Endodermal cell (in vitro differentiated cells): ENCODE measurements around the gene RNASE2. TPM values are rescaled to one million over a fixed set of nuclear protein-coding genes. Genes with fewer than 3 reads are reported as not detected.
A peak's percentile ranks its signal among the peaks of the same experiment; 100 is the strongest.
"Not testable (repeated sequence)": the region's sequence is repeated elsewhere in the genome, so short reads cannot be mapped to it uniquely, and the experiment has no call there.

Experiments
- DNase-seq: peaks from one replicate; pipeline ENCODE4 v3.0.0-alpha.2; 2017
- H3K27ac ChIP-seq: 2 replicates; pipeline ENCODE4 v1.5.1; 2013; ENCODE audit warnings: mild to moderate bottlenecking, low read depth, low read length, moderate library complexity
- H3K27me3 ChIP-seq: 2 replicates; pipeline ENCODE4 v1.6.1; 2013; ENCODE audit warnings: mild to moderate bottlenecking, low read length, moderate library complexity; ENCODE audit not compliant: insufficient read depth, control insufficient read depth, poor library complexity, severe bottlenecking
- H3K36me3 ChIP-seq: 2 replicates; pipeline ENCODE4 v1.7.0; 2013; ENCODE audit warnings: mild to moderate bottlenecking, low read length, moderate library complexity; ENCODE audit not compliant: control insufficient read depth, insufficient read depth
- H3K4me1 ChIP-seq: one replicate; pipeline ENCODE4 v1.7.0; 2013; ENCODE audit warnings: low read length; ENCODE audit not compliant: control insufficient read depth, insufficient read depth
- H3K4me3 ChIP-seq: 2 replicates; pipeline ENCODE4 v1.5.1; 2013; ENCODE audit warnings: mild to moderate bottlenecking, low read length, moderate library complexity
- H3K9ac ChIP-seq: 2 replicates; pipeline ENCODE4 v1.6.1; 2013; ENCODE audit warnings: mild to moderate bottlenecking, low read length, moderate library complexity; ENCODE audit not compliant: poor library complexity, severe bottlenecking; ENCODE audit errors: extremely low read depth
- H3K9me3 ChIP-seq: 2 replicates; pipeline ENCODE4 v1.6.1; 2013; ENCODE audit warnings: mild to moderate bottlenecking, low read length, moderate library complexity; ENCODE audit not compliant: control insufficient read depth
- H3K27ac Mint-ChIP-seq: 2 replicates; pipeline ENCODE4 v1.8.0; 2020; ENCODE audit warnings: mixed read lengths
- H3K27me3 Mint-ChIP-seq: 2 replicates; pipeline ENCODE4 v1.8.0; 2021; ENCODE audit warnings: mild to moderate bottlenecking, mixed read lengths; ENCODE audit not compliant: insufficient read depth
- H3K36me3 Mint-ChIP-seq: 2 replicates; pipeline ENCODE4 v1.8.0; 2020; ENCODE audit warnings: low read depth, mixed read lengths
- H3K4me1 Mint-ChIP-seq: 2 replicates; pipeline ENCODE4 v1.8.0; 2020; ENCODE audit warnings: mixed read lengths
- H3K4me3 Mint-ChIP-seq: 2 replicates; pipeline ENCODE4 v1.8.0; 2020; ENCODE audit warnings: mild to moderate bottlenecking, moderate library complexity, mixed read lengths
- H3K9me3 Mint-ChIP-seq: 2 replicates; pipeline ENCODE4 v1.8.0; 2020; ENCODE audit warnings: mild to moderate bottlenecking, mixed read lengths
- WGBS, 2 experiments: methylation state at CpG; one replicate each; pipeline versions ENCODE4 v1.1.5 to v1.1.7; 2013; ENCODE audit warnings: missing lambda C conversion rate in 2 of 2, mixed read lengths in 1 of 2; ENCODE audit not compliant: insufficient coverage in 1 of 2, insufficient read length in 1 of 2; 5-methylcytosine and 5-hydroxymethylcytosine counted together
- total RNA-seq, 2 donors: library from RNA; stranded (reverse); fragmentation: NEBNext Ultra II Directional in 1 of 2; extraction: Animal tissue kit (Norgen Biotek cat#: 25700) in 1 of 2; gene quantifications; 2 replicates in 1 of 2; 3 replicates in 1 of 2; pipeline ENCODE4 v1.2.1, GENCODE V29; 2021
- TF ChIP-seq, protein P1 (sequence below): fragments of 200-600 bp; sonication (generic); conservative IDR thresholded peaks from 2 replicates; pipeline ENCODE4 v1.5.0; 2021; ENCODE audit warnings: antibody characterized with exemption, mild to moderate bottlenecking

The RNASE2 gene
- total RNA-seq, 2 donors from 2014 or later: not detected

DNA sequence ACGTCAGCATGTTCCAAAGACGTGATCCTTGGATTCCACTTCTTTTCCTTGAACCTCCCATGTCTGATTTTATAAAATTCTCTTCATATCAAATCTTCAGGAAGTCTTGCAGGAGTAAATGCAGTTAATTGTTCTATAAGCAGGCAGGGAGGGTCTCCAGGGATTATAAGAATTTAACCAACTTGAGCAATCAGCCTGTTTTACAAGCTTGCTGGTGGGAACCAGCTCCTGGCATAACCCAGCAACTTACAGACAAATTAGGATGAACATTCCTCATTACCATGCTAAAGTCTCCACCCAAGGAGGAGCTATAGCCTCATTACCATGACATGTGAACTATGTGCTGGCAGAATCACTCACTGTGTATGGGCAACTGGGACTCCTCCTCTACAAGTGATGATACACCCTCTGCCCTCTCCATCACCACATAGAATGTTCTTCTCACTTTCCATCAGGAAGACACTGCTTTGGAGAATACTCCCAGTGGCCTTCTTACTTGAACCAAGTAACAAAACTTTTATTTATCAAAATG, 31.5 kb upstream of the RNASE2 start:
- H3K36me3 ChIP-seq, H3K9me3 ChIP-seq, DNase-seq, H3K27ac Mint-ChIP-seq, H3K4me3 Mint-ChIP-seq, H3K36me3 Mint-ChIP-seq, H3K9ac ChIP-seq, H3K4me3 ChIP-seq, H3K4me1 ChIP-seq, H3K4me1 Mint-ChIP-seq, H3K27ac ChIP-seq: not testable (repeated sequence)
- Mint-ChIP-seq H3K9me3 (peaks cover 10% of the 10 kb centered on the region), H3K27me3 (peaks cover 27% of the 10 kb centered on the region)
- H3K27me3 ChIP-seq: peaks cover 49% of the 10 kb centered on the region
- 15% methylated on average over 2 of the region's 2 CpGs; no CpG with 5 or more reads in 1 of the 2 experiments for WGBS, 2 experiments

DNA sequence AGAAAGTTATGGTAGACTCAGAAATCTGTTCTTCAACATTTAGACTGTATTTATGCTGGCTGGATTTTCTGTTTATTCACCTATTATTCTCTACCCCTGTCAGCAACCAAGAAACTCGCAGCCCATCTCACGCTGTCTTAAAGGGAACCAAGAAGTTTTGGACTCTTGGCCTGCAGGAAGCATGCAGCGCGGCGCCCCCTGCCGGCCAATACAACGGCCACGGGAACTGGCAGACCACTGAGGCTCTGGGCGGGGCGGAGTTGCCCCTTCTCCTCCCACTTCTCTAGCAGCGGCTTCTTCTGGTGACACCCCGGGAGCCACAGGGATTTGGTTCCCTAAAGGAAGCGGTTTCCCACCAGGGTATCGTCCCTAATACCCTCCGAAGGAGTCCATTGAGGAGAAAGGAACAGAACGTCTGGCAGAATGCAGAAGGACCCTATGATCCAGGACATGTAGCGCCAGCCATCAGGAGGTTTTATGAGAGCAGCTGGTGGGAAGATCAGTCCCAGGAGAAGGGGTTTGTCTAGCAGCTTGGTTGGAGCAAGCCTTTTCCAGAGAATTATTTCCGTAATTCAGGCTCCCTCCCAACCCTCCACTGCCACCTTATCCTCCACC, 21.0 kb upstream of the RNASE2 start:
- Mint-ChIP-seq H3K27me3 (peaks cover 24% of the 10 kb centered on the region), H3K27ac (no peak overlapping the region), H3K4me3 (no peak overlapping the region), H3K36me3 (no peaks in the 10 kb centered on the region), H3K9me3 (no peaks in the 10 kb centered on the region), H3K4me1 (peaks cover 2% of the 10 kb centered on the region)
- no peak overlapping the region for H3K9ac ChIP-seq
- H3K4me3 ChIP-seq: no peak overlapping the region
- no peaks in the 10 kb centered on the region for H3K36me3 ChIP-seq
- peaks cover 5% of the 10 kb centered on the region for H3K27me3 ChIP-seq
- H3K4me1 ChIP-seq: no peaks in the 10 kb centered on the region
- no peak overlapping the region for H3K27ac ChIP-seq
- no peaks in the 10 kb centered on the region for H3K9me3 ChIP-seq
- peak; percentile 94 for DNase-seq
- TF ChIP-seq, protein P1, sequence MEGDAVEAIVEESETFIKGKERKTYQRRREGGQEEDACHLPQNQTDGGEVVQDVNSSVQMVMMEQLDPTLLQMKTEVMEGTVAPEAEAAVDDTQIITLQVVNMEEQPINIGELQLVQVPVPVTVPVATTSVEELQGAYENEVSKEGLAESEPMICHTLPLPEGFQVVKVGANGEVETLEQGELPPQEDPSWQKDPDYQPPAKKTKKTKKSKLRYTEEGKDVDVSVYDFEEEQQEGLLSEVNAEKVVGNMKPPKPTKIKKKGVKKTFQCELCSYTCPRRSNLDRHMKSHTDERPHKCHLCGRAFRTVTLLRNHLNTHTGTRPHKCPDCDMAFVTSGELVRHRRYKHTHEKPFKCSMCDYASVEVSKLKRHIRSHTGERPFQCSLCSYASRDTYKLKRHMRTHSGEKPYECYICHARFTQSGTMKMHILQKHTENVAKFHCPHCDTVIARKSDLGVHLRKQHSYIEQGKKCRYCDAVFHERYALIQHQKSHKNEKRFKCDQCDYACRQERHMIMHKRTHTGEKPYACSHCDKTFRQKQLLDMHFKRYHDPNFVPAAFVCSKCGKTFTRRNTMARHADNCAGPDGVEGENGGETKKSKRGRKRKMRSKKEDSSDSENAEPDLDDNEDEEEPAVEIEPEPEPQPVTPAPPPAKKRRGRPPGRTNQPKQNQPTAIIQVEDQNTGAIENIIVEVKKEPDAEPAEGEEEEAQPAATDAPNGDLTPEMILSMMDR: peak; percentile 99
- 32 to 41% methylated on average over 11 to 17 of the region's 18 CpGs for WGBS, 2 experiments

DNA sequence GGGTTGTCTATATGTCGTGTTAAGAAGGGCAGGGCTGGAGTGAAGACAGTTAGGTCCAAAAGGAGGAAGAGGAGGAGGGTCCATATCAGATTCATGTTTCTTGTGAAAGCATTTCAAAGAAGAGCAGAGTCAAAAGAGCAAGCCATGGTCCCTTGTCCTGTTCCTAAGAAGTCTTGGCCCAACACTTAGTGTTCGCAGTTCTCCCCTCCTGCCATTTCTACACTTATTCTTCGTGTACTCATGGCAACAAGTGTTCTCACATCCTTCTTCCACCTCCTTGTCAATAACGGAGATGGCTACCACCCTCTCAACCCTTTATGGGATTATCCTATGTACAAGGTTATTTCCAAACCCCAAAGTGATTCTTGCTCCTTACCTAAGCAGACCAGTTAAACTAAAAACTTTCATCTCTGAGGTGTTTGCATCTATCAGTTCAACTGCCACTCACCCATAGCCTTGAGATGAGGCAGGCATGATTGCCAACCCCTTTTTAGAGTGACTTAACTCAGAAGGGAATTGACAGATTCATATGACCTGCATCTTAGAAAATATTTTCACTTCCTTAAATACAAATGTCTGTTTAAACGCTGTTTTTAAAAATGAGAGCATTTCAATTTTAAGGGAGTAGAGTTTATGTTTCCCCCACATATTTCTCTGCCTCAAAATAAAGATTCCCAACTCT, 19.8 kb upstream of the RNASE2 start:
- Mint-ChIP-seq H3K36me3 (no peaks in the 10 kb centered on the region), H3K27me3 (peaks cover 27% of the 10 kb centered on the region), H3K4me3 (no peak overlapping the region), H3K9me3 (no peaks in the 10 kb centered on the region), H3K4me1 (peaks cover 2% of the 10 kb centered on the region), H3K27ac (no peak overlapping the region)
- Histone ChIP-seq H3K36me3 (no peaks in the 10 kb centered on the region), H3K4me3 (no peak overlapping the region), H3K27ac (no peak overlapping the region), H3K4me1 (no peaks in the 10 kb centered on the region), H3K9me3 (no peaks in the 10 kb centered on the region), H3K27me3 (peaks cover 5% of the 10 kb centered on the region), H3K9ac (no peak overlapping the region)
- 90 to 93% methylated on average over 3 to 5 of the region's 5 CpGs for WGBS, 2 experiments
- TF ChIP-seq, protein P1: no peak
- DNase-seq: no peak

DNA sequence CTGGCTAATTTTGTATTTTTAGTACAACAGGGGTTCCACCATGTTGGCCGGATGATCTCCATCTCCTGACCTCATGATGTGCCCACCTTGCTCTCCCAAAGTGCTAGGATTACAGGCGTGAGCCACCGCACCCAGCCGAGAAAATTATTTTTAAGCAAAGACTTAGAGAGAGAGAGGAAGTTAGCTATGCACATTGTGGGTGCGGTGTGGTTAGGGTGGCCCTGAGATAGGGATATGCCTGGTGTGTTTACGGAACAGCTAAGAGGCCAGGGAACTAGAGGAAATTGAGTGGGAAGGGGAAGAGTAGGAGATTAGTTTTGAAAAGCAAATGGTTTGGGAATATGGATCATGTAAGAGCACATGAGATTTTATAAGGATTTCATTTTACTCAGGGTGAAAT, 10.1 kb upstream of the RNASE2 start:
- H3K36me3 ChIP-seq, H3K9me3 ChIP-seq, H3K4me3 Mint-ChIP-seq, H3K9me3 Mint-ChIP-seq, H3K27me3 ChIP-seq, H3K4me3 ChIP-seq, H3K4me1 ChIP-seq, DNase-seq, H3K9ac ChIP-seq, H3K27ac ChIP-seq, H3K27ac Mint-ChIP-seq, H3K4me1 Mint-ChIP-seq, H3K36me3 Mint-ChIP-seq: not testable (repeated sequence)
- WGBS, 2 experiments: 86 to 87% methylated on average over 1 to 6 of the region's 6 CpGs
- peaks cover 11% of the 10 kb centered on the region for H3K27me3 Mint-ChIP-seq

DNA sequence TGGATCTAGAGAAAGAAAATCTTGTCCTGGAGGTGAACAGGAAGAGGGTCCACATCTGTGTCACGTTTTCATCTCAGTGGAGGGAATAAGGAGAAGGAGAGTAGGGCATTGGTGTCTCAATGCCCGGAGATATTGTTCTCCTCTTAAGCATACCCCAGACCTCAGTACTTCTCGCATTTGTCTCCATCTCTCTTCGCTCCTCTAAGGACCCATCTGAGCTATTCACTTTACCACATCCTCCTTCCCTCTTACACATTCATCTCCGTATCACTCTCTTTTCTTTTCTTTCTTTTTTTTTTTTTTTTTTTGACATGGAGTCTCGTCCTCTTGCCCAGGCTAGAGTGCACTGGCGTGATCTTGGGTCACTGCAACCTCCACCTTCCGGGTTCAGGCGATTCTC, 8.6 kb upstream of the RNASE2 start:
- WGBS, 2 experiments: 100% methylated on average over 1 of the region's 9 CpGs; no CpG with 5 or more reads in 1 of the 2 experiments

More for the DNA sequence above, 8.6 kb upstream of the RNASE2 start:
- H3K27ac Mint-ChIP-seq, H3K27me3 ChIP-seq, H3K9me3 Mint-ChIP-seq, DNase-seq, H3K27ac ChIP-seq, H3K4me3 Mint-ChIP-seq, H3K4me3 ChIP-seq, H3K36me3 ChIP-seq, H3K4me1 ChIP-seq, H3K36me3 Mint-ChIP-seq, H3K4me1 Mint-ChIP-seq, H3K9me3 ChIP-seq, H3K9ac ChIP-seq: not testable (repeated sequence)
- peaks cover 12% of the 10 kb centered on the region for H3K27me3 Mint-ChIP-seq
